HG02981 (cell line): Measurements from ENCODE around the gene PCIF1.
"Not testable (repeated sequence)": the region's sequence is repeated elsewhere in the genome, so short reads cannot be mapped to it uniquely, and the experiment has no call there.

Experiments
- ATAC-seq: cut with Tn5 transposase; IDR thresholded peaks from one replicate; pipeline ENCODE4 v1.9.1; 2021; ENCODE audit warnings: mild to moderate bottlenecking, moderate library complexity; ENCODE audit not compliant: unreplicated experiment

Gene PCIF1

GRCh38 chr20:45921337-45922189 is 12.9 kb upstream of the PCIF1 start:
- ATAC-seq: no peak

- ATAC-seq: no peak
Measured at GRCh38 chr20:45924391-45925261, 9.9 kb upstream of the PCIF1 start.

GRCh38 chr20:45925821-45926506 is 8.5 kb upstream of the PCIF1 start:
- ATAC-seq: no peak

- ATAC-seq: no peak
Measured at GRCh38 chr20:45926731-45927070, 7.8 kb upstream of the PCIF1 start.

- ATAC-seq: no peak
Measured at GRCh38 chr20:45927071-45927878, 7.2 kb upstream of the PCIF1 start.

DNA sequence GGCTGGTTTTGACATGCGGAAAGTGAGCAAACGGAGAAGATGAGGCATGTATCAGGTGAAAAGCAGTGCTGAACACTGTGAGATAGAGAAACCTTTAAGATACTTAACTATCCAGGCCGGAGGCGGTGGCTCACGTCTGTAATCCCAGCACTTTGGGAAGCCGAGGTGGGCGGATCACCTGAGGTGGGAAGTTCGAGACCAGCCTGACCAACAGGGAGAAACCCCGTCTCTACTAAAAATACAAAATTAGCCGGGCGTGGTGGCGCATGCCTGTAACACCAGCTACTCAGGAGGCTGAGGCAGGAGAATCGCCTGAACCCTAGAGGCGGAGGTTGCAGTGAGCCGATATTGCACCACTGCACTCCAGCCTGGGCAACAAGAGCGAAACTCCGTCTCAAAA is 2.8 kb upstream of the PCIF1 start:
- not testable (repeated sequence) for ATAC-seq

DNA sequence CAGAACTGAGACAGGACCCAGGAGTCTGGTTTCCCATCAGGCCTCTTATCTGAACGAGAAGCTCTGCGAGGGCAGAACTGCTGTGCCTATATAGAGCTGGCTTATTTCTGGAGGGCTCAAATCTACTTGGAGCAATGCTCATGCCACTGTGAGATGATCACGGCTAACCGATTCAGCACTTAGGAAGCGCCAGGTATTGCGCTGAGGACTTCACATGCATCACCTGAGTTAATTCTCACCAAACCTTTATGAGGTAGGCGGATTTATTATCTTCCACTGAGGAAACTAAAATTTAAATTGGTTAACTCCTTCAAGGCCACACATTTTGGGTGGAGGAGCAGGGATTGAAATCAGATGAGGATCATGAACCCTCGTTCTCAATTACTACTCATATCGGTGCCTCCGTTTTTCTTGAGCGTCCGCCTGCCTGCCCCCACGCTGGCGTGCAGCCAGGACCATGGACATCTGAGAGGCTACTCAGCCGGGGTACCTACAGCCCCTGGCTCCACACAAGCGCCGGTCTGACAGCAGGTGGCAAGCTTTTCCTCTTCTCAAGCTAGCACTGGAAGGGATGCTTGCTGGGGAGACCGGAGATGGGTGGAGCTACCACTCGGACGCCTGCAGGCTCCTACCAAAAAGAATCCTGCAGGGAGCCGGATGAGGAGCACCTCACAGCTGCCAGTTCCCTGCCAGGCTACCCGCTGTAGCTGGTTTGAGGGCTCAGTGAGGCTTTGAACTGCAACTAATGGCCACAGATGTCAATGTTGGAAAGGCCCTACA is 1.0 kb upstream of the PCIF1 start:
- ATAC-seq: no peak

- ATAC-seq: peak; percentile 3
Measured at GRCh38 chr20:45934046-45934585, 367 bp upstream of the PCIF1 start.

DNA sequence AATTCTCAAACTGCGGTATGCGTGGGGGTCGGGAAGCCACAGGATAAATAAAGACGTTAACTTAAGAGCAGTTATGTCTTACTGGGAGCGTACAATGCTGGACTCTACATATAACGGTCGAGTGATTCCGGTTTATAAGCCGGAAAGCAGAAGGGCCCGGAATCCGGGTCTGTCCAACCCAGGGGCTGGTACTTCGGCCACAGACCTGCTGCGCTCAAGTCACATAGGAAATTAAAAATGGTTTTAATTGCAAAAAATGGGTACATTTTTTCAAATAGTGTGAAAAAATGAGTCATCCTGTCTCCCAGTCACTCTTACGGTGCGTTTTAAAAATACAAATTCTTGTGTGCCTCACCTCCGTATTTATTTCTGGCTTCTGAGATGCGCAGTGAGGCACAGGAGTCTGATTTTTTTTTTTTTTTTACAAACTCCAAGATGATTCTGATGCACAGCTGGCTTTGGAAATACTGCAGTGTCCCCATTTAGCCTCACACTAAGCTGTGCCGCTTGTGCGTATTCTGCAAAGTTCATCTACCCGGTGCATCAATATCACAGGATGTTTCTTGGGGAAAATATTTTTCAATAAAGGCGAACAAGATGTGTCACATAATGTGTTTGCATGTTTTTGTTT is 1.0 kb downstream of the PCIF1 start:
- ATAC-seq: no peak

- no peak for ATAC-seq
Measured at GRCh38 chr20:45937765-45938164, 3.3 kb downstream of the PCIF1 start.

DNA sequence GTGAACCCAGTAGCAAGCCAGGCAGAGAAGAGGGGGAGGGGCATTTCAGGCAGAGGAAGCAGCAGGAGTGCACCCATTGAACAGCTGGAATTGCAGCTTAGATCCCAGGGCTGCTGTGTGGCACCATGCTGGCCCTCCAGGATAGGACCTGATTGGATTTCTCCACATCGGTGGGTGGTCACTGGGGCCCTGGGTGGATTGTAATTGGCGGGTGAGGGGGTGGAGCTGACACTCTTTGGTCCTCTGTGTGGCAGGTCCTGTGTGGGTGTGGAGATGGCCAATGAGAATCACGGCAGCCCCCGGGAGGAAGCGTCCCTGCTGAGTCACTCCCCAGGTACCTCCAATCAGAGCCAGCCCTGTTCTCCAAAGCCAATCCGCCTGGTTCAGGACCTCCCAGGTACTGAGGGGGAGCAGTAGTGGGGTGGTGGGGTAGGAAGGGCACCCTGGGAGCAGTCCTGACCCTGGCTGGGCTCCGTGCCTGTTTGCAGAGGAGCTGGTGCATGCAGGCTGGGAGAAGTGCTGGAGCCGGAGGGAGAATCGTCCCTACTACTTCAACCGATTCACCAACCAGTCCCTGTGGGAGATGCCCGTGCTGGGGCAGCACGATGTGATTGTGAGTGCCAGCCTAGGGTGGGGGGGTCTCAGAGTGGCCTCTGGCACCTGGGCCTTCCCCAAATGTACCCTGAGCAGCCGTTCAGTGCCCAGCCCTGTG is 4.4 kb downstream of the PCIF1 start:
- ATAC-seq: no peak

DNA sequence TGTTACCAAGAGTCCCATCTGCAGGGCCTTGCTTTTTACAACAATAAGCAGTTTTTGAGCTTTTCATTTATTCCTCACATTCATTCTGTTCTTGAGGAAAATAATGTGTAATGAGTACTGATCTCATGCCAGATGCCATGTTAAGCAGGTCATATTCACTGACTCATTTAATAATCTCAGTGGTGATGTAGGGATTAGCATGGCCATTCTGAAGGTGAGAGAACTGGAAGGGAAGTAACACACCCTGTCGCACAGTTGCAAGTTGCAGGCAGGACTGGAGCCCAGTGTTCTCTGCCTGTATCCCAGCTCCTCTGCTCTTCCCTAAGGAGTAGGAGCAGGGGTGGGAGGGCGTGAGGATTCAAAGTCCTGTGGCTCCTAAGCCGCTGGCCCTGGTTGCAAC is 5.6 kb downstream of the PCIF1 start:
- ATAC-seq: no peak

DNA sequence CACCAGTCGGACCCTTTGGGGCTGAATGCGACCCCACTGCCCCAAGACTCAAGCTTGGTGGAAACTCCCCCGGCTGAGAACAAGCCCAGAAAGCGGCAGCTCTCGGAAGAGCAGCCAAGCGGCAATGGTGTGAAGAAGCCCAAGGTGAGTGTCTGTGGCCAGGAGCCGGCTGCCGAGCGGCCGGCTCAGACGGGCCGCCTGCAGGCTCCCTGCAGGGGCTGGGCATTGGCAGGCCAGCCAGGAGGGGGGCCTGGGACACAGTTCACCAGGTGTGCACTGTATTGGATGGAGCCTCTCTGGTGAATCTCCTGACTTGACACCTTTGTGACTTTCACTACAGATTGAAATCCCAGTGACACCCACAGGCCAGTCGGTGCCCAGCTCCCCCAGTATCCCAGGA is 6.0 kb downstream of the PCIF1 start:
- ATAC-seq: no peak

DNA sequence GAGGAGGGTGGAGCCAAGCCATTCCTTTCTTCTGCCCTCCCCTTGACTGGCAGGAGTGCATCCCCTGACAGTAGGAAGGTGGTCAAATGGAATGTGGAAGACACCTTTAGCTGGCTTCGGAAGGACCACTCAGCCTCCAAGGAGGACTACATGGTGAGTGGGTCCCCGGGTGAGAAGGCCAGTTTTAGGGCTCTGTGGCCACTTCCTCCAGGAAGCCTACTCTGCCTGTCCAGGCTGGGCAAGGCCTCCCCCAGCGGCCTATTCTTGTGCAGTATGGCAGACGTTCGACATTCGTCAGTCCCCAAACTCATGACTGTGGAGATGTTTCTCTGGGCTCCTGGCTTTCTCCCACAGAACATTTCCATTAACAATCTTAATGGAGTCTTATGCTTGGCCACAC is 9.1 kb downstream of the PCIF1 start:
- ATAC-seq: no peak

- no peak for ATAC-seq
Measured at GRCh38 chr20:45944151-45944964, 9.9 kb downstream of the PCIF1 start.

DNA sequence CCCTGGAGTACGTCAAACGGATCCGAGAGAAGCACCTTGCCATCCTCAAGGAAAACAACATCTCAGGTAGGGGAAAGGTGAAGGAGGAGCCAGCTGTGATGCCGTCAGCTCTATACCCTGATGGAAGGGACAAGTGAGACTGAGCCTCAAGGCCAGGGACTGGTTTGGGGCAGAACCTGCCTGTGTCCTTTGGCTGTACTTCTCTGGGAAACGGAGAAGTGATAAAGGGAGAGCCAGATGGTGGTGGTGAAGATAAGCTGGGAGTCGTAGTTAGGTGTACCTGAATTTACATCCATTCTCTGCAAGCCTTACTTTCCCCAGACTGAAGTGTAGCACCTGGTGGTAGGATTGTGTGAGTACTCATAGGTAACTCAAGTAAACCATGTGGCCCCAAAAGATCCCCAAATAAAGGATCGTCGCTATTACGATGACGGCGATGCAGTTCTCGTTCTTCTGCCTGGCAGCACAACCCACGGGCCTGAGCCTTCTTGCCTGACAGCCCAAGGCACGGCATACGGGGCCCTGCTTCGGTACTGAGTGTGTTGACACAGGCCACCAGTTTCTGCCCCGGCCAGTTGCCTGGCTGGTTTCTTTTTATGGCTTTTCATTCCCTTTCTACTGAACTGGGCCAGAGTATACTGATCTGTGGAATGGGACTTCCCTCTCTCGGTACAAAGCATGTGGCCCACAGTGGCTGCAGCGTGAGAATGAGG is 10.6 kb downstream of the PCIF1 start:
- ATAC-seq: no peak

GRCh38 chr20:45945678-45946148 is 11.2 kb downstream of the PCIF1 start:
- no peak for ATAC-seq
